KG1 (cell line): ENCODE data around the gene SPATA31C2.
"Not testable (repeated sequence)": the region's sequence is repeated elsewhere in the genome, so short reads cannot be mapped to it uniquely, and the experiment has no call there.

Experiments used
- DNase-seq: peaks from one replicate; lab custom pipeline; 2025; lab: John Stamatoyannopoulos, UW

The SPATA31C2 gene

GRCh38 chr9:88123413-88123812 is 14.9 kb downstream of the SPATA31C2 start:
- DNase-seq, result not testable (repeated sequence)

DNA sequence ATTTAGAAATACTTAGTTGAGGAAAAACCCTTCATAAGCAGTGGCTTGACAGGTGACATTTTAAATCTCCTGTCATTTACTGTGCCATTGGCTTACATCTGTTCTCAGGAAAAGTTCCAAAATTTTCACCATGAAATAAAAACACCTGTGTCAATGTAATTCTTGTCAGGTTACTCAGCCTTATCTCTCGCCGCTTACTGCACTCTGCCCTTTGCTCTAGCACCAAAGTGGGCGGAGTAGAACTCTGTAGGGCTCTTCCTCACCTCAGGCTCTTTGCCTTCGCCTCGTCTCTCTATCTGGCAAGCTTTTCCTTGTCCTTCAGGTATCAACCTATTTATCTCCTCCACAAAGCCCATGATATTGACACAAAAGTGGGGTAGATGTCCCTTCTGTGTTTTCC is 20.2 kb downstream of the SPATA31C2 start:
- DNase-seq, result not testable (repeated sequence)

GRCh38 chr9:88114968-88115612 is 23.2 kb downstream of the SPATA31C2 start:
- DNase-seq, result not testable (repeated sequence)

DNA sequence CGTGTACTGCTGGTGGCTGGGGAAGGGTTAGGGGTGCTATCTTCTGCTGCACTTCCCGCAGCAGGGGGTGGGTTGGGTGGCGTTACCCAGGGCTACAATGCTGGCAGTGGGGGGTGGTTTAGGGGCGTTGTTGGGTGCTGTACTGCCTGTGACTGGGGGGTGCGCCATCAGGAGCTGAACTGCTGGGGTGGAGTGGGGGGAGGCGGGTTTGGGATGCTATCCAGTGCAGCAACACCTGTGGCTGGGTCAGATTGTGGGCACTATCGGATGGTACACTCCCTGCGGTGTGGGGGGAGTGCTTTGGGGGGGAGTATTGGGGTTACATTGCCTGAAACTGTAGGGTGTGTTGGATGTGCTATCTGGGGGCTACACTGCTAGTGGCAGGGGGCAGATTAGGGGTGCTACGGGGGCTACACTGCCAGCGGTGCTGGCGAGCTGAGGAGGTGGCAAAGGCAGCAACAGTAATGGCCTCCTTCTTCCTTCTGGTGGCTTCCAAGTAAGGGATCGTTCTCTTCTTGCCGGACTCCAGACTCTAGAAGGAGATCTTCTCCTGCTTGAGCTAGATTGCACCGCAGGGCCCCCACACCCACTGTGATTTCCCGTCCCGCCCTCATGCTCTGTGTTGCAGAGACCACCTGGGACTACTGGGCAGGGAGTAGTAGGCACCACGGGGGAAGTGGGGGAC is 23.9 kb downstream of the SPATA31C2 start:
- not testable (repeated sequence) for DNase-seq

- DNase-seq, result not testable (repeated sequence)
Observed at GRCh38 chr9:88113156-88114130, 24.8 kb downstream of the SPATA31C2 start.

DNA sequence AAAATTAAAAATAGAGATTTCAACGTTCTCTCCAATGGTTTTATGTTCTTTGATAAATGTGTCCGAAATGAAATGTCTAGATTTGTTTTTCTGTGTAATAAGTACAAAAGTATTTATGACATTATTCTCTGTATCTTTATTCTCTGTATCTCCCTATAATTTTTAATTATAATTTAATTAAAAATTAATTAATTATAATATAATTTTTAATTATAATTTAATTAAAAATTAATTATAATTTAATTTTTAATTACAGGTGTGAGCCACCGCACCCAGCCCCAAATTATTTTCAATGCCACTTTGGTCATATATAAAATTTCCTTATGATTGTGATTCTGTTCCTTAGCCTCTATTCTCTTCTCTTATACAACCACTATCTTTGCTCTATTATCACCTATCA is 28.2 kb downstream of the SPATA31C2 start:
- no peak for DNase-seq

DNA sequence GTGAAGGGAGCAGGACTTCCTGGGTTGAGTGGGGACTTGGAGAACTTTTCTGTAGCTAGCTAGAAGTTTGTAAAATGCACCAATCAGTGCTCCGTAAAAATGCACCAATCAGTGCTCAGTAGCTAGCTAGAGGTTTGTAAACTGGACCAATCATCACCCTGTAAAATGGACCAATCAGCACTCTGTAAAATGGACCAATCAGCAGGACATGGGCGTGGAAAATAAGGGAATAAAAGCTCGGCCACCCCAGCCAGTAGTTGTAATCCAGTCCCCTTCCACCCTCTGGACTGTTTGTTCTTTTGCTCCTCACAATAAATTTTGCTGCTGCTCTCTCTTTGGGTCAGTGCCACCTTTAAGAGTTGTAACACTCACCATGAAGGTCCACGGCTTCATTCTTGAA is 29.5 kb downstream of the SPATA31C2 start:
- no peak for DNase-seq

DNA sequence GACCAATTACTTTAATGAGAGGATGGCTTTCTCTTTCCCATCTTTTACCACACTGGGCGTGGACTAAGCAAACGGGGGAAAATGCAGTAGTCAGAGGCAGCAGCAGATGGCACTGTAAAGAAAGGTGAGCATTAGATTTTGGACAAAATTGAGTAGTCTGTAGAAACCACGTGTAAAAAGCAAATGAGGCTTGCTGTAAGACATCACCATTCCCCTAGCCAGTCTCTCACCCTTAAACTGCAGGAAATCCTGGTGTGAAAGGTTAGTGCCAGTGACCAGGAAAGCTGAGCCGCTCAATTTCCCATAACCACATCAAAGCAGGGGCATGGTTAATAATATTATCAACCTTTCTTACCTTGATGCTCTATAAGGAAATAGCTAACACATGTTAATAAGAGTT is 31.8 kb downstream of the SPATA31C2 start:
- DNase-seq, result no peak

- no peak for DNase-seq
Observed at GRCh38 chr9:88092797-88093331, 45.4 kb downstream of the SPATA31C2 start.

DNA sequence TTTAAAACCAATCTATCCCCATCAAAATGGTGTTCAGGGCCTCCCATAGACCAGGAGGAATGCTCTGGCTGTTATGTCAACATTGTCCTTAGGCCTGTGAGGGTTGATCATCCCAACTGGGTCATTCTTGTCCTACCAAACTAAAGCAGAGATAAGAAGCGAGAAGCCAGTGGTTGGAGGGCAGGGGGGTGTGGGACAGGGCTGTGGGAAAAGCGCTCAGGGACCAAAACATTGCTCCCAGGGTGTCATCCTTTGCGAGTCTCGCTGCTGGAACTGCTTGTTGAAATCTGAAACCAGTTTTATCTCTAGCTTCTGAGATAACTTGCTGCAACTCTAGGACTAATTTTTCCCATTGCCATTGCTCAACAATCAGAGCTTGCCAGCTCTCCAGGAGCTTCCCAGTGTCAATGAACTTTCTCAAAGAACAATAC is 48.1 kb downstream of the SPATA31C2 start:
- DNase-seq, result no peak

GRCh38 chr9:88087906-88088305 is 50.4 kb downstream of the SPATA31C2 start:
- DNase-seq, result no peak

- DNase-seq, result no peak
Observed at GRCh38 chr9:88085476-88085875, 52.8 kb downstream of the SPATA31C2 start.

DNA sequence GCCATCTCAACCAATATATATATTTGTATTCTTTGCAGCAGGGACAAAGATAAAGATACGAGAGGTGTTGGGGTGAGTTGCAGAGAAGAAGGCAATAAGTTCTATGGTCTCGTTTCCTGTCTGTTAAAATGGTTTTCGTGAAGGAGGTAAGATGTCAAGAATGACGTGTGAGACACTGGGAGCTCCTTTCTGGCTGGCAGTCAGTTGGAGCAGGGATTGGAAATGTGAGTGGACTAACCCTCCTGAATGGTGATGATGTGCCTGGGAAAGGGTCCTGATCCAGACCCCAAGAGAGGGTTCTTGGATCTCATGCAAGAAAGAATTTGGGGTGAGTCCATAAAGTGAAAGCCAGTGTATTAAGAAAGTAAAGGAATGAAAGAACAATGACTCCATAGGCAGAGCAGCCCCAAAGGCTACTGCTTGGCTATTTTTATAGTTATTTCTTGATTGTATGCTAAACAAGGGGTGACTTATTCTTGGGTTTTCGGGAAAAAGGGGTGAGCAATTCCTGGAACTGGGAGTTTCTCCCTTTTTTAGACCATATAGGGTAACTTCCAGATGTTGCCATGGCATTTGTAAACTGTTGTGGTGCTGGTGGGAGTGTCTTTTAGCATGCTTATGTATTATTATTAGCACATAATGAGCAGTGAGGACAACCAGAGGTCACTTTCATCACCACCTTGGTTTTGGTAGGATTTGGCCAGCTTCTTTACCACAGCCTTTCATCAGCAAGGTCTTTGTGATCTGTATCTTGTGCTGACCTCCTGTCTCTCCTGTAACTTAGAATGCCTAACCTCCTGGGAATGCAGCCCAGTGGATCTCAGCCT is 53.7 kb downstream of the SPATA31C2 start:
- no peak for DNase-seq
